Measurements from ENCODE around the gene HABP4.

GRCh38 chr9:96519095-96519494 lies 69.1 kb downstream of the HABP4 start:
- TF ChIP-seq POLR2A (IDR thresholded peaks at IDR 0.05), result no peak
- no peak for TF ChIP-seq CTCF (IDR thresholded peaks at IDR 0.05)

All from heart left ventricle (tissue), 13 donors.